Stimulated activated naive CD8-positive, alpha-beta T cell treated with anti-CD3 and anti-CD28 coated beads, Interleukin-15, Interleukin-2, amounts not matched to agents 100 ng/mL and 50 ng/mL, for 24 hours (primary cell): ENCODE data around the gene SPATA31E1.

Experiments
- H3K27ac Mint-ChIP-seq: one replicate; pipeline ENCODE4 v1.8.0; 2021; ENCODE audit warnings: mild to moderate bottlenecking, mixed read lengths
- H3K27me3 Mint-ChIP-seq: one replicate; pipeline ENCODE4 v1.8.0; 2021; ENCODE audit warnings: mixed read lengths
- H3K36me3 Mint-ChIP-seq: one replicate; pipeline ENCODE4 v1.8.0; 2021; ENCODE audit warnings: low read depth, mixed read lengths
- H3K4me1 Mint-ChIP-seq: one replicate; pipeline ENCODE4 v1.8.0; 2021; ENCODE audit warnings: low read depth, mixed read lengths
- H3K4me3 Mint-ChIP-seq: one replicate; pipeline ENCODE4 v1.8.0; 2021; ENCODE audit warnings: mild to moderate bottlenecking, mixed read lengths
- H3K9me3 Mint-ChIP-seq: one replicate; pipeline ENCODE4 v1.8.0; 2021; ENCODE audit warnings: mixed read lengths

SPATA31E1 gene

DNA sequence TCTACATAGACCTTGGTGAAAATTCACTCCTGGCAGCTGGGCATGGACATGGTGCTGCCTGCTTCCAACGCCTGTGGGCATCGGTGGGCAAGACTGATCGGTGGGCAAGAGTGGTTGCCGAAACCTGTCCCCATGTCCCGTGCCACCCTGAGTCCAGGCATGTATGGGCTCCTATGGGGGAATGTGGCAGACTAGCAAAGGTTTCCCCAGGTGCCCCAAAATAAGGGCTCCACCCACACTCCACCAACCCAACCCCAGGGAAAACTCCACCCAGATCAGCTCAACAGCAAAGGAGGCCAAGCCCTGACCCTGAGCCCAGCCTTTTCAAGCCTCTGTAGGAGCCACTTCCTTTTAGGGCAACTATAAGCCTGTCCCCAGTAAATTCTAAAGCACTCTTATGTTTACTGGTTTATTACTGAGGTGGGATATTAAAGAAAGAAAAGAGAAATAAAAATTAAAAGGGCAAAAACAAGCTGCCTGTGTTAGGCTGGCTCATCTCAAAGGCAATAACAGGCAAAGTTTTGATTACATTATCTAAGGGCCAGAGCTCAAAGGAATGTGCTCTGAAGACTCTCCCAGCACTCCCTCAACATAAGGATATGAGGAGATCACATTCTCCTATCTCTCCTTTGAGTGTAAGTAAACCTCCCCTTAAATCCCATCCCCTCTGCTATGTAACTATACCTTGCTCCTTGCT, 8.9 kb upstream of the SPATA31E1 start:
- H3K4me3 Mint-ChIP-seq, result no peak overlapping the region
- peaks cover 5% of the 10 kb centered on the region for H3K27me3 Mint-ChIP-seq
- H3K27ac Mint-ChIP-seq, result no peak overlapping the region
- no peaks in the 10 kb centered on the region for H3K4me1 Mint-ChIP-seq
- peaks cover 4% of the 10 kb centered on the region for H3K9me3 Mint-ChIP-seq
- H3K36me3 Mint-ChIP-seq, result no peaks in the 10 kb centered on the region

DNA sequence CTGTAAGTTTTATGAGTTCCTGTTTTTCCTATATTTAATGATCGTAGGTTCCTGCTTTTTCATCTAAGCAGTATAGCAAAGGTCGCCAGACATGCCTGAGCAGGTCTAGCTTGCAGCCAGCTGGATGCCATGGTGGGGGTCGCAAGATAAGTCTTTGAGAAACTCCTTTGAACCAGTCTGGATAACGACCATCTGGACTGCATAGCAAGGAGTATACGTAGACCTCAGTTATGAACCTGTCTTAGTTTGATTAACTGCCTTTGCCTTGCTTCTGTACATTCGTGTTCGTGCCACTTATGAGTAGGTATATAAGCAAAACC, 8.4 kb upstream of the SPATA31E1 start:
- Mint-ChIP-seq H3K4me1 (no peaks in the 10 kb centered on the region), H3K27ac (no peak overlapping the region), H3K27me3 (peaks cover 5% of the 10 kb centered on the region), H3K4me3 (no peak overlapping the region), H3K9me3 (peaks cover 4% of the 10 kb centered on the region), H3K36me3 (no peaks in the 10 kb centered on the region)

DNA sequence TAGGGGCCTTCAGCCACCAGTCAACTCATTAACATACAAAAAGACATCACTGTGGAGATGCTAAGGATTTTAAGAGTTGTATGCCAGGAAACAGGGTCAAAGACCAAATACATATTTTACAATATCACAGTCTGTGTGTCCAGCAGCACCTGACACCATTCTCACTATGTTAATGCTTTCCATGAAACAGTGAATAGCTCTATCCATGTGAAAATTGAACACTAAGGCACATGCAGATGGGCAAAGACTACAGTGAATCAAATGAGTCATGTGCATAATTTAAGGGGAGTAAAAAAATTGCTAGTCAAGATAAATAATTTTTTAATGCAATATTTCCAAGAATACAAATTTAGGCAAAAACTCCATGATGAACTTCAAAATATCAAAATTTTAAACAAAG, 7.6 kb upstream of the SPATA31E1 start:
- Mint-ChIP-seq H3K4me1 (no peaks in the 10 kb centered on the region), H3K27me3 (peaks cover 5% of the 10 kb centered on the region), H3K27ac (no peak overlapping the region), H3K9me3 (no peaks in the 10 kb centered on the region), H3K4me3 (no peak overlapping the region), H3K36me3 (no peaks in the 10 kb centered on the region)

DNA sequence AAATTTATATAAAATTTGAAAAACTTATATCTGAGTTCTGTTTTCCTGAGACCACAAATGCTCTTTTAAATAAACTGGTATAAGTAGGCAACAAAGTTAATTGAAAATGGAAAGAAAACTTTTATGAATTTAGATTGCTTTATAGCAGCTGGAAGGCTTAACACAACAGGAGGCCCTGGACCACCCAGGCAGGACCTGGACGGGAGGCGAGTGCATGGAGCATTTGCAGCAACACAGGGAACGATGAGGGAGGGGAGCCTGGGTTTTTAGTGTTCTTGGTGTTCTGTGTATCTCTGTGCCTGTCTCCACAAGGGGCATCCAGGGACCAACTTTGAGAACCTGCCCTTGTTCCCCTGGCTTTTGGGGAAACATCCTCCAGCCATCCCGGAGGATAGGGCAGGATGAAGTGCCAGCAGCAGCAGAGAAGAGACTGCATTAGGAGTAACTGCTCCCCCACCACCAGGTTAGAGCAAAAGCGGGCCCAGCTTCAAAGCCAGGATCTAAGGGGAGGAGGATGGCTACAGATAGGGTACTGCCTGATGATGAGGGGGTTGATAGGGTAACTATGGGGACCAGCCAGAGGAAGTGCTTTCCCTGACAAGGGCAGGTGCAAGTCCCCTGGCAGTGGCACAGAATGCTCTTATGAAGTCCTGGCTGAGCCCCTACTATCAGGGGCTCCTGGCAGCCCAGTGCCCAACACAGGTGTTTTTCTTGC, 6.7 kb upstream of the SPATA31E1 start:
- Mint-ChIP-seq H3K27ac (no peak overlapping the region), H3K27me3 (peaks cover 5% of the 10 kb centered on the region), H3K4me3 (no peak overlapping the region), H3K4me1 (no peaks in the 10 kb centered on the region), H3K9me3 (no peaks in the 10 kb centered on the region), H3K36me3 (no peaks in the 10 kb centered on the region)

DNA sequence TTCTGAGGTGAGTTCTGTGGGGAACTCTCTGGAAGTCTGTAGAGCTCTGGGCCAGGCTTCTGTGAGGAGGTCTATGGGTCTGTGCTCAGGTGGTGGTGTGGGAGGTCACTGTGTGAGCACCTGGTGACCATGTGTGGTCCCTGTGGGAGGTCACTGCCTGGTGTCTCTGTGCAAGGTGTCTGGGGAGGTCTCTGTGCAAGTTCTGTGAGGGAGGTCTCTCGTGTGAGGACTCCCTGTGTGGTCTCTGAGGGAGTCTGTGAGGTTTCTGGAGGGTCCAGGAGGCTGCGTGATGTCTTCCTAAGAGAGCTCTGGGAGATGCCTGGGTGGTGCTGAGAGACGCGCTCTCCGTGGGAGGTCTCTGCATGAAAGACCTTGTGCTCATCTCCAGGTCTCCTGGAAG, 6.0 kb upstream of the SPATA31E1 start:
- peaks cover 5% of the 10 kb centered on the region for H3K27me3 Mint-ChIP-seq
- no peaks in the 10 kb centered on the region for H3K4me1 Mint-ChIP-seq
- no peak overlapping the region for H3K4me3 Mint-ChIP-seq
- no peaks in the 10 kb centered on the region for H3K9me3 Mint-ChIP-seq
- no peak overlapping the region for H3K27ac Mint-ChIP-seq
- no peaks in the 10 kb centered on the region for H3K36me3 Mint-ChIP-seq

DNA sequence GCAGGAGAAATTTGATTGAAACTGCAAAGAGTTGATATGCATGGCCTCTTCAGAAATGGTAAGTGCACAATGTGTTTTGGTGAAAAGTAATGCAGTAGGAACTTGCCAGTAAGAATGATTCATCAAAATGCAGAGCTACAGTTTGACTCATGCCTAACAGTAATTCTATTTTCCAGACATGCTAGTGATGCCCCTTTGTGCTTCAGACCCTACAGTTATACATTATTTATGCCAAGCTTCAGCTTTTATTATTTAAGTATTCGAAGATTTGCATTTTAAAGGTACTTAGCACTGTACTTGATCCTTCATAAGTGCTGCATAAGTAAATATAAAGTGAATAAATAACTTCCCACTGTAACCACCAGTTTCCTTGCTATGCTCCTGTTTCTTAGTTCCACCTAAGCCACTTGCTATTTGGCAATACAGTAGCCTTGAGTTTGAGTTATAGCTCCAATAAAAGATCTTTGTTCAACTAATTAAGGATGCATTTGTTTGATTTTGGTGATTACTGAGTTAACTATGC, 3.6 kb upstream of the SPATA31E1 start:
- Mint-ChIP-seq H3K4me3 (no peak overlapping the region), H3K27ac (no peak overlapping the region), H3K9me3 (no peaks in the 10 kb centered on the region), H3K36me3 (no peaks in the 10 kb centered on the region), H3K4me1 (no peaks in the 10 kb centered on the region), H3K27me3 (peaks cover 5% of the 10 kb centered on the region)

DNA sequence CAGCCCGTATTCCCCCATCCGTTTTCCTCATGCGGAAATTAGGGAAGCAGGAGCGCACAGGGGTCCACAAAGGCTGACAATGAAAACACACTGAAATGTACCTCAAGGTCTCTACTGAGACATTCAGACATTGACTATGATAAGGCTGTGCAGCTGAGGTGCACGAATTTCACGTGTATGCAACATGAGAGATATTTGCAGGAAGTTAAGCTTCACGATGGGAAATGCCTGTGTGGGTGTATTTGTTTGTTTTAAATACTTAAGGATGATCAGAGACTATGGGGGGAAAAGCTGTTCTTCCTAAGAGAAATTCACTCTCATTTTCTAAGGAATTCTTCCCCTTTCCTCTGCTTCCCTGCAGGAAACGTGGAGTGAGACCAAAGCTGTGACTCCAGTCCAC, 2.6 kb upstream of the SPATA31E1 start:
- peaks cover 5% of the 10 kb centered on the region for H3K27me3 Mint-ChIP-seq
- H3K9me3 Mint-ChIP-seq, result no peaks in the 10 kb centered on the region
- H3K4me3 Mint-ChIP-seq, result no peak overlapping the region
- H3K27ac Mint-ChIP-seq, result no peak overlapping the region
- H3K4me1 Mint-ChIP-seq, result no peaks in the 10 kb centered on the region
- H3K36me3 Mint-ChIP-seq, result no peaks in the 10 kb centered on the region

DNA sequence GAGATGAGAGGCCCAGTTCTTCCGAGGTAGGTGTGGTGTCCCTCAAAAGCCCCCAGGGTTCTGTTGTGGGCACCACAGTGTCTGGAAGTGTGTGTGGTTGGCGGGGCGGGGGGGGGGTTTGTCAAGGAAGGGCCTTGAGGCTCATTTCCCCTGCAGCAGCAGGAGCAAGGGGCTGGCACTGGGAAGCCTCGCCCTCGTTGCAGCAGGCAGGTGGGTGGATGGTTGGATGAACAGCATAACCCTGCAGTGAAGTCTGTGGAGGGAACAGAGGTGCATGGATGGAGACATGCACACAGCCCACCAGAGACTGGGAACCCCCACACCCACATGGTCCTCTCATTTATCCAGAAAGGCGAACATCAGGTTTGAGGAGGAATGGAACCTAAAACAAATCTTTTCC, 2.0 kb upstream of the SPATA31E1 start:
- no peak overlapping the region for H3K27ac Mint-ChIP-seq
- H3K9me3 Mint-ChIP-seq, result no peaks in the 10 kb centered on the region
- no peaks in the 10 kb centered on the region for H3K4me1 Mint-ChIP-seq
- H3K36me3 Mint-ChIP-seq, result no peaks in the 10 kb centered on the region
- no peak overlapping the region for H3K4me3 Mint-ChIP-seq
- peaks cover 5% of the 10 kb centered on the region for H3K27me3 Mint-ChIP-seq

DNA sequence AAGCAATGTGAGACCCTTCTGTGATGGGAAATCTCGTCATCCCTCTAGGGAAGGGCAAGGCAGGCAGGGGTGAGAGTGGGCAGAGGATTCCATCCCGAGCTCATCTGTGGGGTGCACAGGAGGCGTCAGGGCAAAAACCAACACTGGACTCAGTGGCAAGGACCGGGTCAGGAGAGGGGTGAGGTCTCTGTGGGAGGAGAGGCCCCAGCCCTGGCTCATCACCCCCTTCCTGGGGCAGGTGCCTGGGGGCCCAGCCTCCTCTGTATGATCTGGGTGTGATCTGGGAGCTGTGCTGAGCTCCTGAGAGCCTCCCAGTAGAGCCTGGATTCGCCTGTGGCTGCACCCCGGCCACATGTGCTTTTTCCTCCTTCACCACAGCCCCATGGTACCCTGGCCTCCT, 597 bp downstream of the SPATA31E1 start:
- Mint-ChIP-seq H3K4me3 (no peak overlapping the region), H3K27me3 (no peaks in the 10 kb centered on the region), H3K9me3 (no peaks in the 10 kb centered on the region)

DNA sequence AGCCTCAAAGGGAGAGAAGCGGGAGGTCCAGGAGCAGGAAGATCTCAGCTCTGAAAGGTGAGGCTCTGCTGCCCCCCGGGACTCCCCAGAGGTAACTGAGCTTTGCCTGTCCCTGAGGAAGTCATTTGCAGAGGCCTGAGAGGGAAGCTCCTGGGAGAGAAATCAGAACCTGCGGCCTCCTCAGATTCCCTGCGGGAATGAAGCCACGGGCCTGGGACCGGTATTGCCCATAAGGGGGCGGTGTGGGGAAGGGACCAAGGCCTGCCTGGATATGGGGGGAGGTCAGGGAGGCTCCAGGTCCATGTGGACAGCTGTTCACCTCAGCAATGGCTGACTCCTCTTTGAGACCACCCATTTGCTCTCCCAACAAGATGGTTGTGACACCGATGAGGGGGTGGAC, 1.3 kb downstream of the SPATA31E1 start:
- H3K9me3 Mint-ChIP-seq, result no peaks in the 10 kb centered on the region
- H3K27me3 Mint-ChIP-seq, result no peaks in the 10 kb centered on the region
- no peak overlapping the region for H3K27ac Mint-ChIP-seq
- H3K4me1 Mint-ChIP-seq, result no peaks in the 10 kb centered on the region
- no peak overlapping the region for H3K4me3 Mint-ChIP-seq
- no peaks in the 10 kb centered on the region for H3K36me3 Mint-ChIP-seq

More for the DNA sequence above, 597 bp downstream of the SPATA31E1 start:
- H3K4me1 Mint-ChIP-seq, result no peaks in the 10 kb centered on the region
- no peak overlapping the region for H3K27ac Mint-ChIP-seq
- no peaks in the 10 kb centered on the region for H3K36me3 Mint-ChIP-seq

DNA sequence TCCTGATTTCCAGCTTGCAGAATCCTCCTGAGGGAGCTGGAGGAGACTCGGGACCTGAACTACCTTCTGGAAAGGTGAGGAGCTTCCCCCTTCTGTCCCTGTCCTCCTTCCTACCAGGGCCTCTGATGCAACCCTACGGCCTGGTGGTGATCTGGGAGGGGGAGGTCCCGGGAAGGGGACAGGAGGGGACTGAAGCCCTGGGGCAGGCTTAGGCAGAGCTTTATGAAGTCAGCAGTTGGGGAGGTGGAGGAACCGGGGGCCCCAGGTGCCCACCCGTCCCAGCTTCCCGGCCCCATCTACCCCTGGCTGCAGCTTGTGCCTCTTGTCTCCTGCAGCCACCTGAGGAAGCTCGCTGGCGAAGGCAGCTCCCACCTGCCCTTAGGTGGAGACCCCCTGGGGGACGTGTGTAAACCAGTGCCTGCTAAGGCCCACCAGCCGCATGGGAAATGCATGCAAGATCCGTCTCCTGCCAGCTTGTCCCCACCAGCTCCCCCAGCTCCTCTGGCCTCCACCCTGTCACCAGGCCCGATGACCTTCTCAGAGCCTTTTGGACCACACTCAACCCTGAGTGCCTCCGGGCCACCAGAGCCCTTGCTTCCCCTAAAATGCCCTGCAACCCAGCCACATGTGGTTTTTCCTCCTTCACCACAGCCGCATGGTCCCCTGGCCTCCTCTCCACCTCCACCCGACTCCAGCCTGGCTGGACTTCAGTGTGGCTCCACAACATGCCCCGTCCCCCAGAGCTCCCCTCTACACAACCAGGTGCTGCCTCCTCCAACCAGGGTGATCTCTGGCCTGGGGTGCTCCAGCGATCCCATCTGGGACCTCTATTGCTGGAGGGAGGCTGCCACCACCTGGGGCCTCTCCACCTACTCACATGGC, 2.1 kb downstream of the SPATA31E1 start:
- no peak overlapping the region for H3K4me3 Mint-ChIP-seq
- H3K27ac Mint-ChIP-seq, result no peak overlapping the region
- H3K4me1 Mint-ChIP-seq, result no peaks in the 10 kb centered on the region
- no peaks in the 10 kb centered on the region for H3K36me3 Mint-ChIP-seq
- no peaks in the 10 kb centered on the region for H3K9me3 Mint-ChIP-seq
- no peaks in the 10 kb centered on the region for H3K27me3 Mint-ChIP-seq

DNA sequence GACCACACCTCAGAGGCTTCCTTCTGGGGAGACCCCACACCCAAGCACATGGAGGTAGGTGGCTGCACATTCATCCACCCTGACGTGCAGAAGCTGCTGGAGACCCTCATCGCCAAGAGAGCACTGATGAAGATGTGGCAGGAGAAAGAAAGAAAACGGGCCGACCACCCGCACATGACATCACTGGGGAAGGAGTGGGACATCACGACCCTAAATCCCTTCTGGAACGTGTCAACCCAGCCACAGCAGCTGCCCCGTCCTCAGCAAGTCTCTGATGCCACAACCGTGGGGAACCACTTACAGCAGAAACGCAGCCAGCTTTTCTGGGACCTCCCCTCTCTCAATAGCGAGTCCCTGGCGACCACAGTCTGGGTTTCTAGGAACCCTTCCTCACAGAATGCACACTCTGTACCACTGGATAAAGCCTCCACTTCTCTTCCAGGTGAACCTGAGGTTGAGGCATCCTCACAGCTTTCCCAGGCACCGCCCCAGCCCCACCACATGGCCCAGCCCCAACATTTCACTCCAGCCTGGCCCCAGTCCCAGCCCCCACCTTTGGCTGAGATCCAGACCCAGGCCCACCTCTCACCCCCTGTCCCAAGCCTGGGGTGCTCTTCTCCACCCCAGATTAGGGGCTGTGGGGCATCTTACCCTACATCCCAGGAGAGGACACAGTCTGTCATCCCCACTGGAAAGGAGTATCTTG, 3.0 kb downstream of the SPATA31E1 start:
- Mint-ChIP-seq H3K36me3 (no peaks in the 10 kb centered on the region), H3K4me3 (no peak overlapping the region), H3K27ac (no peak overlapping the region), H3K27me3 (no peaks in the 10 kb centered on the region), H3K9me3 (no peaks in the 10 kb centered on the region), H3K4me1 (no peaks in the 10 kb centered on the region)

DNA sequence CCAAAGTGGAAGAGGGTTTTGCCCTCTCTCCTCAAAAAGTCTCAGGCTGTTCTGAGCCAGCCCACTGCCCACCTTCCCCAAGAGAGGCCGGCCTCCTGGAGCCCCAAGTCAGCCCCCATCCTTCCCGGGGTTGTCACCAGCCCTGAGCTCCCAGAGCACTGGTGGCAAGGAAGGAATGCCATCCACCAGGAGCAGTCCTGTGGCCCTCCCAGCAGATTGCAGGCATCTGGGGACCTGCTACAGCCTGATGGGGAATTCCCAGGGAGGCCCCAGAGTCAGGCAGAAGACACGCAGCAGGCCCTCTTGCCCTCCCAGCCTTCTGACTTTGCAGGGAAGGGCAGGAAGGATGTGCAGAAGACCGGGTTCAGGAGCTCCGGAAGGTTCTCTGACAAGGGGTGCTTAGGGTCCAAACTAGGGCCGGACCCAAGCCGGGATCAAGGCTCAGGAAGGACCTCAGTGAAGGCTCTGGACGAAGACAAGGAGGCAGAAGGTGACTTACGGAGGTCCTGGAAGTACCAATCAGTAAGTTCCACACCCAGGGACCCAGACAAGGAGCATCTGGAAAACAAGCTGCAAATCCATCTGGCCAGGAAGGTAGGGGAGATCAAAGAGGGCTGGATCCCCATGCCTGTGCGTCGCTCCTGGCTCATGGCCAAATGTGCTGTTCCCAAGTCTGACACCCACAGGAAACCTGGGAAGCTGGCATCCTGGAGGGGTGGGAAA, 3.7 kb downstream of the SPATA31E1 start:
- no peak overlapping the region for H3K4me3 Mint-ChIP-seq
- H3K36me3 Mint-ChIP-seq, result no peaks in the 10 kb centered on the region
- H3K27ac Mint-ChIP-seq, result no peak overlapping the region
- no peaks in the 10 kb centered on the region for H3K9me3 Mint-ChIP-seq
- no peaks in the 10 kb centered on the region for H3K27me3 Mint-ChIP-seq
- no peaks in the 10 kb centered on the region for H3K4me1 Mint-ChIP-seq

DNA sequence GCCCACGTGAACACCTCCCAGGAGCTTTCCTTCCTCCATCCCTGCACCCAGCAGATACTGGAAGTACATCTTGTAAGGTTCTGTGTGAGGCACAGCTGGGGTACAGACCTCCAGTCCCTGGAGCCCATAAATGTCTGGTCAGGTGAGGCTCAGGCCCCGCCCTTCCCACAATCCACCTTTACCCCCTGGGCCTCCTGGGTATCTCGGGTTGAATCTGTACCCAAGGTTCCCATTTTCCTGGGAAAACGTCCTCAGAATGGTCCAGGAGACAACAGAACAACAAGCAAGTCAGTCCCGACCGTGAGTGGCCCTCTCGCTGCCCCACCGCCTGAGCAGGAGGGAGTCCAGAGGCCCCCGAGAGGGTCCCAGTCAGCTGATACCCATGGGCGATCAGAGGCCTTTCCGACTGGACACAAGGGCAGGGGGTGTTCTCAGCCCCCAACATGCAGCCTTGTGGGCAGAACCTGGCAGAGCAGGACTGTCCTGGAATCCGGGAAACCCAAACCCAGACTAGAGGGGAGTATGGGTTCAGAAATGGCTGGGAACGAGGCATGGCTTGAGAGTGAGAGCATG, 4.3 kb downstream of the SPATA31E1 start:
- Mint-ChIP-seq H3K27ac (no peak overlapping the region), H3K4me1 (no peaks in the 10 kb centered on the region), H3K4me3 (no peak overlapping the region), H3K36me3 (no peaks in the 10 kb centered on the region), H3K9me3 (no peaks in the 10 kb centered on the region), H3K27me3 (no peaks in the 10 kb centered on the region)
